Measurements from ENCODE around the gene ARL6IP4.

DNA sequence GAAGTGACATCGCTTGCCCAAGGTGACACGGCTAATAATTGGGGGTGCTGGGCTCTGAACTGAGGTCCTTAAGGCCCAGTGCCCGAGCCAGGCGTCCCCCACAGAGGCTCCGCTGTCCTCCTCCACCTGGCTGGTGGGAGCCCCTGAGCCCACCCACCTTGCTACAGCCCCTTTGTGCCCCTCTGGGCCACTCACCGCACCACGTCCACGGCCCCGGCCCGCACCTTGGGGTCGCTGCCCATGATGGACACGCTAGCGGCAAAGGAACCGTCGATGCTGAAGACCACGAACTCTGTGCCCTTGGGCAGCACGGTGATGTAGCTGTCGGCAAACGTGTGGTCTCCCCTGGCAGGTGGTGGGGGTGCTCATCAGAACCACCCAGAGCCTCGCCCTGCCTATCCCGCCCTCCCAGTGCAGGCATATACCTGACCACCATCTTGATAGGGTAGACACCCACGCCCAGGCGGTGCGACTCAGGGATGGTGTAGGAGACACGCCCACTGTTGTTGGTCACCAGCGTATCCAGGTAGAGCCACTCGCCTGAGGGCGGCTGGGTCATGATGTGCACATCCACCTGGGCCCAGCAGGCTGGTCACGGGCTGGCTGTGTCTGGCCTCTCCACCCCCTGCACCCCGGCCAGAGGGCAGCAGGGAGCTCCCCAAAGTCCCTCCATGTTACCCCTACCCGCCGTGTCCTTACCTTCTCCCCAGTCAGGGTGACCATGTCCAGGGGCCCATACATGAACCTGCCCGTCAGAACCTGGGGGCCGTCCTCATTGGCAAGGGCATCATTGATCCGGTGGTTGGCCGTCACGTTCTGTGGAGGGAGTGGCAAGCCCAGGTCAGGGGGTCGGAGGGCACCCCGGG is 6.8 kb downstream of the ARL6IP4 start:
- TF ChIP-seq, protein P1, sequence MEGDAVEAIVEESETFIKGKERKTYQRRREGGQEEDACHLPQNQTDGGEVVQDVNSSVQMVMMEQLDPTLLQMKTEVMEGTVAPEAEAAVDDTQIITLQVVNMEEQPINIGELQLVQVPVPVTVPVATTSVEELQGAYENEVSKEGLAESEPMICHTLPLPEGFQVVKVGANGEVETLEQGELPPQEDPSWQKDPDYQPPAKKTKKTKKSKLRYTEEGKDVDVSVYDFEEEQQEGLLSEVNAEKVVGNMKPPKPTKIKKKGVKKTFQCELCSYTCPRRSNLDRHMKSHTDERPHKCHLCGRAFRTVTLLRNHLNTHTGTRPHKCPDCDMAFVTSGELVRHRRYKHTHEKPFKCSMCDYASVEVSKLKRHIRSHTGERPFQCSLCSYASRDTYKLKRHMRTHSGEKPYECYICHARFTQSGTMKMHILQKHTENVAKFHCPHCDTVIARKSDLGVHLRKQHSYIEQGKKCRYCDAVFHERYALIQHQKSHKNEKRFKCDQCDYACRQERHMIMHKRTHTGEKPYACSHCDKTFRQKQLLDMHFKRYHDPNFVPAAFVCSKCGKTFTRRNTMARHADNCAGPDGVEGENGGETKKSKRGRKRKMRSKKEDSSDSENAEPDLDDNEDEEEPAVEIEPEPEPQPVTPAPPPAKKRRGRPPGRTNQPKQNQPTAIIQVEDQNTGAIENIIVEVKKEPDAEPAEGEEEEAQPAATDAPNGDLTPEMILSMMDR (conservative IDR thresholded peaks at IDR 0.05; ENCODE audit: low read depth, low read length), result no peak
- TF ChIP-seq EZH2 (IDR thresholded peaks at IDR 0.05; ENCODE audit: borderline replicate concordance, low read depth, low read length, poor library complexity, severe bottlenecking), result no peak

All from A673 (cell line).